GM12892 (cell line): Measurements from ENCODE around the gene ERGIC1.

Experiments
- POLR2A ChIP-seq: IDR thresholded peaks from 2 replicates; pipeline ENCODE4 v1.6.1; 2011; ENCODE audit warnings: low read depth, low read length, control low read depth
- POLR2AphosphoS5 ChIP-seq: IDR thresholded peaks from 2 replicates; pipeline ENCODE4 v1.6.1; 2011; ENCODE audit warnings: low read depth, low read length, control low read depth
- TAF1 ChIP-seq: IDR thresholded peaks from 2 replicates; pipeline ENCODE4 v1.6.1; 2011; ENCODE audit warnings: low read depth, mild to moderate bottlenecking, control low read depth, low read length, borderline replicate concordance

DNA sequence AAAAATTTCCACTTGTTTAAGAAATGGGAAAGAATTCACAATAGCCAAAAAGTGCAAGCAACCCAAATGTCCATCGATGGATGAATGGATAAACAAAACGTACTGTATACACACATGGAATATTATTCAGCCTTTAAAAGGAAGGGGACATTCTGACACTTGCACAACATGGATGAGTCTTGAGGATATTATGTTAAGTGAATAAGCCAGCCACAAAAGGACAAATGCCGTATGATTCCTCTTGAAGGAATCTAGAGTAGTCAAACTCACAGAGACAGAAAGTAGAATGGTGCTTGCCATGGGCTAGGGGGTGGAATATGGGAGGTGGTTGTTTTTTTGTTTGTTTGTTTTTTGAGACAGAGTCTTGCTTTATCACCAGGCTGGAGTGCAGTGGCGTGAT is 145.7 kb downstream of the ERGIC1 start:
- TF ChIP-seq POLR2A (no peak), POLR2AphosphoS5 (no peak), TAF1 (no peak)
